H9 (cell line): ENCODE results near the gene DLEC1. TPM values are rescaled to one million over a fixed set of nuclear protein-coding genes. Genes with fewer than 3 reads are reported as not detected.
"Not testable (repeated sequence)": the region's sequence is repeated elsewhere in the genome, so short reads cannot be mapped to it uniquely, and the experiment has no call there.

Experiments used
- DNase-seq: peaks from one replicate; pipeline ENCODE4 v3.0.0-alpha.2; 2017
- H2AFZ ChIP-seq: one replicate; pipeline ENCODE4 v1.6.1; 2013; ENCODE audit warnings: mild to moderate bottlenecking, low read length, control low read depth, moderate library complexity
- H2AK5ac ChIP-seq: 2 replicates; pipeline ENCODE4 v1.6.1; 2013; ENCODE audit warnings: low read length, control low read depth, mixed read lengths; ENCODE audit not compliant: insufficient read length
- H2BK120ac ChIP-seq: one replicate; pipeline ENCODE4 v1.6.1; 2013; ENCODE audit warnings: low read depth, mild to moderate bottlenecking, low read length, control low read depth, inconsistent platforms; ENCODE audit not compliant: poor library complexity, severe bottlenecking
- H2BK12ac ChIP-seq: 2 replicates; pipeline ENCODE4 v1.6.1; 2013; ENCODE audit warnings: low read length, control low read depth, mixed read lengths, low read depth; ENCODE audit not compliant: insufficient read length
- H2BK15ac ChIP-seq: 2 replicates; pipeline ENCODE4 v1.6.1; 2013; ENCODE audit warnings: low read depth, low read length, control low read depth
- H2BK20ac ChIP-seq: one replicate; pipeline ENCODE4 v1.6.1; 2013; ENCODE audit warnings: low read depth, mild to moderate bottlenecking, low read length, control low read depth, inconsistent platforms; ENCODE audit not compliant: poor library complexity, severe bottlenecking
- H2BK5ac ChIP-seq: 2 replicates; pipeline ENCODE4 v1.6.1; 2013; ENCODE audit warnings: low read length, control low read depth, mixed read lengths; ENCODE audit not compliant: insufficient read length
- H3K14ac ChIP-seq: 2 replicates; pipeline ENCODE4 v1.6.1; 2013; ENCODE audit warnings: low read length, control low read depth; ENCODE audit not compliant: insufficient read depth
- H3K18ac ChIP-seq: 2 replicates; pipeline ENCODE4 v1.6.1; 2013; ENCODE audit warnings: low read depth, mild to moderate bottlenecking, mixed read lengths, low read length, control low read depth; ENCODE audit not compliant: insufficient read length
- H3K23ac ChIP-seq: 2 replicates; pipeline ENCODE4 v1.6.1; 2013; ENCODE audit warnings: low read length, control low read depth, mixed read lengths, low read depth; ENCODE audit not compliant: insufficient read length
- H3K23me2 ChIP-seq: 2 replicates; pipeline ENCODE4 v1.6.1; 2013; ENCODE audit warnings: low read depth, mild to moderate bottlenecking, mixed read lengths, low read length, control low read depth; ENCODE audit not compliant: insufficient read length, poor library complexity, severe bottlenecking
- H3K27ac ChIP-seq: 2 replicates; pipeline ENCODE4 v1.5.1; 2013; ENCODE audit warnings: low read length, control low read depth, mixed read lengths, low read depth; ENCODE audit not compliant: insufficient read length
- H3K27me3 ChIP-seq: 2 replicates; pipeline ENCODE4 v1.6.1; 2013; ENCODE audit warnings: low read length, control low read depth, inconsistent platforms; ENCODE audit not compliant: insufficient read depth
- H3K4ac ChIP-seq: 2 replicates; pipeline ENCODE4 v1.6.1; 2013; ENCODE audit warnings: low read depth, mild to moderate bottlenecking, control low read depth, inconsistent platforms, low read length, moderate library complexity
- H3K4me1 ChIP-seq: 2 replicates; pipeline ENCODE4 v1.6.1; 2013; ENCODE audit warnings: low read length, control low read depth, inconsistent platforms; ENCODE audit not compliant: insufficient read depth
- H3K4me2 ChIP-seq: 2 replicates; pipeline ENCODE4 v1.6.1; 2013; ENCODE audit warnings: low read length, control low read depth, mixed read lengths; ENCODE audit not compliant: insufficient read length, insufficient read depth
- H3K56ac ChIP-seq: 2 replicates; pipeline ENCODE4 v1.6.1; 2013; ENCODE audit warnings: low read depth, mild to moderate bottlenecking, mixed read lengths, low read length, control low read depth; ENCODE audit not compliant: insufficient read length
- H3K79me1 ChIP-seq: 2 replicates; pipeline ENCODE4 v1.6.1; 2013; ENCODE audit warnings: low read depth, mild to moderate bottlenecking, moderate library complexity, low read length, control low read depth, inconsistent platforms; ENCODE audit not compliant: insufficient read depth, poor library complexity, severe bottlenecking
- H3K79me2 ChIP-seq: 2 replicates; pipeline ENCODE4 v1.6.1; 2013; ENCODE audit warnings: low read length, control low read depth, inconsistent platforms; ENCODE audit not compliant: insufficient read depth
- H3K9ac ChIP-seq: 2 replicates; pipeline ENCODE4 v1.6.1; 2013; ENCODE audit warnings: low read length, control low read depth, mixed read lengths; ENCODE audit not compliant: insufficient read length; ENCODE audit errors: extremely low read depth
- H3K9me3 ChIP-seq: one replicate; pipeline ENCODE4 v1.6.1; 2013; ENCODE audit warnings: low read depth, low read length, inconsistent platforms; ENCODE audit not compliant: control insufficient read depth
- H3T11ph ChIP-seq: one replicate; pipeline ENCODE4 v1.6.1; 2013; ENCODE audit warnings: mild to moderate bottlenecking, low read length, control low read depth, inconsistent platforms
- H4K20me1 ChIP-seq: one replicate; pipeline ENCODE4 v1.6.1; 2013; ENCODE audit not compliant: control insufficient read depth, insufficient read length, insufficient read depth
- H4K5ac ChIP-seq: 2 replicates; pipeline ENCODE4 v1.6.1; 2013; ENCODE audit warnings: low read depth, mild to moderate bottlenecking, mixed read lengths, low read length, control low read depth; ENCODE audit not compliant: insufficient read length
- H4K8ac ChIP-seq: replicated peaks from 2 replicates; pipeline ENCODE4 v1.6.1; 2013; ENCODE audit warnings: low read length, control low read depth, mixed read lengths, low read depth; ENCODE audit not compliant: insufficient read length
- H4K91ac ChIP-seq: 2 replicates; pipeline ENCODE4 v1.6.1; 2013; ENCODE audit warnings: low read depth, mild to moderate bottlenecking, moderate library complexity, mixed read lengths, low read length, control low read depth; ENCODE audit not compliant: insufficient read length
- H3K27ac Mint-ChIP-seq, 3 experiments: 2 replicates in 2 of 3; 3 replicates in 1 of 3; pipeline ENCODE4 v1.8.0; 2020 to 2021; ENCODE audit warnings: mixed read lengths in 3 of 3, mild to moderate bottlenecking in 1 of 3, moderate library complexity in 1 of 3
- H3K27me3 Mint-ChIP-seq: 2 replicates; pipeline ENCODE4 v1.8.0; 2021; ENCODE audit warnings: low read depth, mild to moderate bottlenecking, moderate library complexity, mixed read lengths
- H3K36me3 Mint-ChIP-seq, 3 experiments: 2 replicates in 2 of 3; 3 replicates in 1 of 3; pipeline ENCODE4 v1.8.0; 2020 to 2021; ENCODE audit warnings: low read depth in 3 of 3, mixed read lengths in 3 of 3; ENCODE audit not compliant: insufficient read depth in 1 of 3
- H3K4me1 Mint-ChIP-seq, 2 experiments: 2 replicates each; pipeline ENCODE4 v1.8.0; 2020; ENCODE audit warnings: mixed read lengths in 2 of 2
- H3K4me3 Mint-ChIP-seq, 2 experiments: 2 replicates in 1 of 2; 3 replicates in 1 of 2; pipeline ENCODE4 v1.8.0; 2020 to 2021; ENCODE audit warnings: mild to moderate bottlenecking in 2 of 2, mixed read lengths in 2 of 2, moderate library complexity in 1 of 2
- H3K9me3 Mint-ChIP-seq, 2 experiments: 2 replicates in 1 of 2; 3 replicates in 1 of 2; pipeline ENCODE4 v1.8.0; 2020; ENCODE audit warnings: mild to moderate bottlenecking in 2 of 2, mixed read lengths in 2 of 2, moderate library complexity in 1 of 2
- WGBS: extraction: QIAGEN DNeasy Blood & Tissue Kit; methylation state at CpG from one replicate; pipeline ENCODE4 v1.1.7; 2013; ENCODE audit warnings: missing lambda C conversion rate, low lambda C conversion rate, mixed read lengths; ENCODE audit not compliant: insufficient read length; ENCODE audit errors: extremely low coverage; 5-methylcytosine and 5-hydroxymethylcytosine counted together
- total RNA-seq: library from RNA; stranded (reverse); gene quantifications from 2 replicates; pipeline ENCODE4 v1.2.1, GENCODE V29; 2021
- TF ChIP-seq, protein P1 (sequence below): fragments of 200-600 bp; sonication (generic); conservative IDR thresholded peaks from 3 replicates; pipeline ENCODE4 v1.8.0; 2021; ENCODE audit warnings: antibody characterized with exemption, mild to moderate bottlenecking

Gene DLEC1
- total RNA-seq, 1 experiment from 2014 or later: 2.1 TPM

- Histone ChIP-seq H2BK5ac (no peak overlapping the region), H4K8ac (no peak overlapping the region), H3K4ac (no peak overlapping the region), H3K79me1 (no peaks in the 10 kb centered on the region), H3K27me3 (peaks cover 17% of the 10 kb centered on the region; the same call in 1 of the 2 replicates), H3K27ac (no peak overlapping the region), H2BK15ac (no peak overlapping the region), H4K91ac (no peak overlapping the region), H2AFZ (no peak overlapping the region), H4K20me1 (no peaks in the 10 kb centered on the region), H3K56ac (no peak overlapping the region), H3K9me3 (no peaks in the 10 kb centered on the region), H3K14ac (no peak overlapping the region), H3K23me2 (peaks cover 5% of the 10 kb centered on the region), H3K79me2 (no peaks in the 10 kb centered on the region), H3K18ac (no peak overlapping the region), H3K9ac (no peak overlapping the region), H2BK12ac (no peak overlapping the region), H4K5ac (no peak overlapping the region), H2BK120ac (no peak overlapping the region), H3K23ac (no peak overlapping the region), H3K4me1 (no peaks in the 10 kb centered on the region), H2BK20ac (no peak overlapping the region), H3T11ph (no peak overlapping the region), H3K4me2 (no peak overlapping the region), H2AK5ac (no peak overlapping the region)
- no CpG with 5 or more reads among the region's 1 CpG for whole genome bisulfite sequencing
- H3K4me1 Mint-ChIP-seq: peaks cover 7 to 13% of the 10 kb centered on the region in 2 experiments
- H3K4me3 Mint-ChIP-seq: no peak overlapping the region
- TF ChIP-seq, protein P1, sequence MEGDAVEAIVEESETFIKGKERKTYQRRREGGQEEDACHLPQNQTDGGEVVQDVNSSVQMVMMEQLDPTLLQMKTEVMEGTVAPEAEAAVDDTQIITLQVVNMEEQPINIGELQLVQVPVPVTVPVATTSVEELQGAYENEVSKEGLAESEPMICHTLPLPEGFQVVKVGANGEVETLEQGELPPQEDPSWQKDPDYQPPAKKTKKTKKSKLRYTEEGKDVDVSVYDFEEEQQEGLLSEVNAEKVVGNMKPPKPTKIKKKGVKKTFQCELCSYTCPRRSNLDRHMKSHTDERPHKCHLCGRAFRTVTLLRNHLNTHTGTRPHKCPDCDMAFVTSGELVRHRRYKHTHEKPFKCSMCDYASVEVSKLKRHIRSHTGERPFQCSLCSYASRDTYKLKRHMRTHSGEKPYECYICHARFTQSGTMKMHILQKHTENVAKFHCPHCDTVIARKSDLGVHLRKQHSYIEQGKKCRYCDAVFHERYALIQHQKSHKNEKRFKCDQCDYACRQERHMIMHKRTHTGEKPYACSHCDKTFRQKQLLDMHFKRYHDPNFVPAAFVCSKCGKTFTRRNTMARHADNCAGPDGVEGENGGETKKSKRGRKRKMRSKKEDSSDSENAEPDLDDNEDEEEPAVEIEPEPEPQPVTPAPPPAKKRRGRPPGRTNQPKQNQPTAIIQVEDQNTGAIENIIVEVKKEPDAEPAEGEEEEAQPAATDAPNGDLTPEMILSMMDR: no peak
- peaks cover 51% of the 10 kb centered on the region for H3K27me3 Mint-ChIP-seq
- H3K27ac Mint-ChIP-seq: no peak overlapping the region
- no peak for DNase-seq
- H3K9me3 Mint-ChIP-seq: no peaks in the 10 kb centered on the region; a peak in 1 of 5 replicates
- H3K36me3 Mint-ChIP-seq: no peaks in the 10 kb centered on the region
Observed at GRCh38 chr3:38032328-38032865, 6.6 kb upstream of the DLEC1 start.

DNA sequence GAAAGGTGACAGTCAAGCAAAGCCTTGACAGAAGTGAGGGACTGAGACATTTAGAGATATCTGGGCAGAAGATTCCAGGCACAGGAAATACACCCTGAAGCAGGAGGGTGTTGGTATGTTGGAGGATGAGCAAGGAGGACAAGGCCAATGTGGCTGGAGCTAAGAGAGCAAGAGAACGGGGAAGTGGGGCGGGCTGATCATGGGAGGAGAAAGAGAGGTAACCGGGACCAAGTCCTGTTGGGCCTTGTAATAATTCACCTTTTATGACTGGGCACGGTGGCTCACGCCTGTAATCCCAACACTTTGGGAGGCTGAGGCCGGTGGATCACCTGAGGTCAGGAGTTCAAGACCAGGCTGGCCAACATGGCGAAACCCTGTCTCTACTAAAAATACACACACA lies 5.4 kb upstream of the DLEC1 start:
- not testable (repeated sequence) for H2AK5ac ChIP-seq, H3K9me3 Mint-ChIP-seq, H3K27me3 ChIP-seq, DNase-seq, H3K9ac ChIP-seq, H3K27ac ChIP-seq, H2BK20ac ChIP-seq, H3K4ac ChIP-seq, H2AFZ ChIP-seq, H3K79me2 ChIP-seq, H4K91ac ChIP-seq, H2BK5ac ChIP-seq, H3K56ac ChIP-seq, H3K23ac ChIP-seq, H3K36me3 Mint-ChIP-seq, H4K20me1 ChIP-seq, H3K4me2 ChIP-seq, H2BK15ac ChIP-seq, H3K4me3 Mint-ChIP-seq, H3K14ac ChIP-seq, H2BK120ac ChIP-seq, H3T11ph ChIP-seq, H4K5ac ChIP-seq, H4K8ac ChIP-seq, H3K23me2 ChIP-seq, H3K4me1 ChIP-seq, H2BK12ac ChIP-seq, H3K18ac ChIP-seq, H3K9me3 ChIP-seq, H3K27ac Mint-ChIP-seq, H3K79me1 ChIP-seq
- Mint-ChIP-seq H3K4me1 (peaks cover 5 to 10% of the 10 kb centered on the region in 2 experiments), H3K27me3 (peaks cover 46% of the 10 kb centered on the region)
- no CpG with 5 or more reads among the region's 7 CpGs for WGBS
